Activated CD4-positive, alpha-beta memory T cell treated with anti-CD3 and anti-CD28 coated beads for 36 hours (primary cell): Measurements from ENCODE around the gene PHACTR2. TPM values are rescaled to one million over a fixed set of nuclear protein-coding genes. Genes with fewer than 3 reads are reported as not detected.
"Not testable (repeated sequence)": the region's sequence is repeated elsewhere in the genome, so short reads cannot be mapped to it uniquely, and the experiment has no call there.

ENCODE experiments used
- CTCF ChIA-PET: fragments of 350-600 bp; sonication (Branson Sonifier 250); formaldehyde crosslinking; loops from one replicate; lab custom pipeline; 2021; ENCODE audit warnings: antibody characterized with exemption, inconsistent platforms; lab: Charles Lee
- POLR2A ChIA-PET: fragments of 350-600 bp; sonication (Branson Sonifier 250); formaldehyde crosslinking; loops from one replicate; lab custom pipeline; 2021; ENCODE audit warnings: antibody characterized with exemption; lab: Charles Lee
- DNase-seq: peaks from one replicate; pipeline ENCODE4 v3.0.0-alpha.2; 2020
- H3K27ac Mint-ChIP-seq: one replicate; pipeline ENCODE4 v1.8.0; 2021; ENCODE audit warnings: mixed read lengths
- H3K27me3 Mint-ChIP-seq: one replicate; pipeline ENCODE4 v1.8.0; 2021; ENCODE audit warnings: mixed read lengths
- H3K36me3 Mint-ChIP-seq: one replicate; pipeline ENCODE4 v1.8.0; 2021; ENCODE audit warnings: mixed read lengths
- H3K4me1 Mint-ChIP-seq: one replicate; pipeline ENCODE4 v1.8.0; 2021; ENCODE audit warnings: low read depth, mixed read lengths
- H3K4me3 Mint-ChIP-seq: one replicate; pipeline ENCODE4 v1.8.0; 2021; ENCODE audit warnings: mild to moderate bottlenecking, mixed read lengths
- H3K9me3 Mint-ChIP-seq: one replicate; pipeline ENCODE4 v1.8.0; 2021; ENCODE audit warnings: mixed read lengths
- intact Hi-C: fragments of 100-400 bp; cut with micrococcal nuclease; formaldehyde crosslinking; loops from one replicate; pipeline ENCODE4 v1.15.1; 2023
- total RNA-seq, 2 experiments: library from RNA; stranded (reverse); gene quantifications; one replicate each; pipeline ENCODE4 v1.2.3, GENCODE V29; 2021

PHACTR2 gene
- total RNA-seq, 2 experiments from 2014 or later: 26.1 to 28.1 TPM

GRCh38 chr6:143652841-143653331 lies 24.9 kb upstream of the PHACTR2 start:
- H3K27ac Mint-ChIP-seq: no peak overlapping the region
- CTCF ChIA-PET: no interaction called here
- POLR2A ChIA-PET: no interaction called here

DNA sequence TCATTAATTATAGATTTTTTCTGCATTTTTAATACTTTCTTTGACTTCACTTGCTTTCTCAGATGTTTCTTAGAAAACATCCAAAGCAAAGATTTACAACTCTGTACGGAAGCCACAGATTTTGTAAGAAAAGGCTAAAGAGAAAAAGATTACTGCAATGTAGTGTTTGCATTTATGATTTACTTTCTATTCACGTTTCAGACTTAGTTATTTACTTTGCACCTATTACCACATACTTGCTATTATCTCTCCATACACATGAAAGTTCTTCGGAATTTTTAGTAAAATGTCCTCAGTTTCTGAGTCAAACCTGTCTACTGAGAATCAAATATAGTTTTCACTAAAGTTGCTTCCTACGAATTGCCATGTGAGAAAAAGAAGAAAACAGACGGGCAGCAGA lies 22.2 kb upstream of the PHACTR2 start:
- intact Hi-C loops: no loop called here
- peaks cover 41% of the 10 kb centered on the region for H3K9me3 Mint-ChIP-seq
- H3K27ac Mint-ChIP-seq: no peak overlapping the region
- DNase-seq: no peak
- ChIA-PET POLR2A (no interaction called here), CTCF (no interaction called here)
- no peaks in the 10 kb centered on the region for H3K4me1 Mint-ChIP-seq
- H3K27me3 Mint-ChIP-seq: no peaks in the 10 kb centered on the region
- H3K4me3 Mint-ChIP-seq: no peak overlapping the region
- peaks cover 36% of the 10 kb centered on the region for H3K36me3 Mint-ChIP-seq

More at GRCh38 chr6:143652841-143653331, 24.9 kb upstream of the PHACTR2 start:
- intact Hi-C loops: no loop called here
- Mint-ChIP-seq H3K4me3 (no peak overlapping the region), H3K27me3 (no peaks in the 10 kb centered on the region), H3K4me1 (peaks cover 1% of the 10 kb centered on the region), H3K36me3 (peaks cover 29% of the 10 kb centered on the region), H3K9me3 (peaks cover 34% of the 10 kb centered on the region)
- no peak for DNase-seq

DNA sequence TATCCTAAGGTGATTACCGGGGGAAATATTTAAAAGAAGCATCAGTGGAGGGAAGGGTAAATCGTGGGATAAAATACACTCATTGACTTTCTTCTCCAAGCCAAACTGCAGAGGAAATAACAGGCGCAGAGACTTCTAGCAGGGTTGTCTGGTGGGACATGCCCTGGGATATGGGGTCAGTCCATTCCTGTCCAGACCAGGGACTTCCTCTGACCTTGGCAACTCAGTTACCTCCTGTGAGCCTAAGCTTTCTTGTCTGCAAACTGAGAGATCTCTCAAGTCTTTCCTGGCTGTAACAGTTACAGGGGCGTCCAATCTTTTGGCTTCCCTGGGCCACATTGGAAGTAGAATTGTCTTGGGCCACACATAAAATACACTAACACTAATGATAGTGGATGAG lies 21.7 kb upstream of the PHACTR2 start:
- peaks cover 42% of the 10 kb centered on the region for H3K9me3 Mint-ChIP-seq
- H3K4me1 Mint-ChIP-seq: no peaks in the 10 kb centered on the region
- no peak for DNase-seq
- no peak overlapping the region for H3K4me3 Mint-ChIP-seq
- POLR2A ChIA-PET: no interaction called here
- intact Hi-C loops: no loop called here
- no peaks in the 10 kb centered on the region for H3K27me3 Mint-ChIP-seq
- CTCF ChIA-PET: no interaction called here
- peaks cover 36% of the 10 kb centered on the region for H3K36me3 Mint-ChIP-seq
- no peak overlapping the region for H3K27ac Mint-ChIP-seq

GRCh38 chr6:143657809-143658208 lies 20.0 kb upstream of the PHACTR2 start:
- H3K27ac Mint-ChIP-seq: no peak overlapping the region
- H3K9me3 Mint-ChIP-seq: peaks cover 47% of the 10 kb centered on the region
- peaks cover 38% of the 10 kb centered on the region for H3K36me3 Mint-ChIP-seq
- H3K4me3 Mint-ChIP-seq: no peak overlapping the region
- intact Hi-C loops: no loop called here
- DNase-seq: no peak
- no peaks in the 10 kb centered on the region for H3K4me1 Mint-ChIP-seq
- ChIA-PET POLR2A (no interaction called here), CTCF (interaction anchor here (0.7 kb wide), 1 partner anchor 22 kb away, joined by 4 read pairs; no protein-coding TSS in a partner anchor)
- no peaks in the 10 kb centered on the region for H3K27me3 Mint-ChIP-seq

- DNase-seq, CTCF ChIA-PET, H3K27me3 Mint-ChIP-seq, H3K4me3 Mint-ChIP-seq, intact Hi-C loops, POLR2A ChIA-PET, H3K4me1 Mint-ChIP-seq, H3K27ac Mint-ChIP-seq: not testable (repeated sequence)
- Mint-ChIP-seq H3K9me3 (peaks cover 57% of the 10 kb centered on the region), H3K36me3 (peaks cover 52% of the 10 kb centered on the region)
Observed at GRCh38 chr6:143660170-143660569, 17.6 kb upstream of the PHACTR2 start.

- CTCF ChIA-PET: interaction anchor here (1.6 kb wide), 1 partner anchor 89 kb away, joined by 4 read pairs; no protein-coding TSS in a partner anchor
- peaks cover 65% of the 10 kb centered on the region for H3K9me3 Mint-ChIP-seq
- no peak overlapping the region for H3K27ac Mint-ChIP-seq
- intact Hi-C loops: no loop called here
- no peak overlapping the region for H3K4me3 Mint-ChIP-seq
- DNase-seq: no peak
- POLR2A ChIA-PET: no interaction called here
- peaks cover 48% of the 10 kb centered on the region for H3K36me3 Mint-ChIP-seq
- H3K27me3 Mint-ChIP-seq: no peaks in the 10 kb centered on the region
- no peaks in the 10 kb centered on the region for H3K4me1 Mint-ChIP-seq
Observed at GRCh38 chr6:143664171-143664570, 13.6 kb upstream of the PHACTR2 start.

- Mint-ChIP-seq H3K36me3 (peaks cover 36% of the 10 kb centered on the region), H3K9me3 (peaks cover 52% of the 10 kb centered on the region)
- H3K4me3 Mint-ChIP-seq, H3K27me3 Mint-ChIP-seq, intact Hi-C loops, H3K4me1 Mint-ChIP-seq, CTCF ChIA-PET, H3K27ac Mint-ChIP-seq, POLR2A ChIA-PET, DNase-seq: not testable (repeated sequence)
Observed at GRCh38 chr6:143666007-143666406, 11.8 kb upstream of the PHACTR2 start.

DNA sequence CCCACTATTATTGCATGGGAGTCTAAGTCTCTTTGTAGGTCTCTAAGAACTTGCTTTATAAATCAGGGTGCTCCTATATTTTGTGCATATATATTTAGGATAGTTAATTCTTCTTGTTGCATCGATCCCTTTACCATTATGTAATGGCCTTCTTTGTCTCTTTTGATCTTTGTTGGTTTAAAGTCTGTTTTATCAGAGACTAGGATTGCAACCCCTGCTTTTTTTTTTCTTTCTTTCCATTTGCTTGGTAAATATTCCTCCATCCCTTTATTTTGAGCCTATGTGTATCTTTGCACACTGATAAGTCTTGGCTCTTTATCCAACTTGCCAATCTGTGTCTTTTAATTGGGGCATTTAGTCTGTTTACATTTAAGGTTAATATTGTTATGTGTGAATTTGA lies 8.3 kb upstream of the PHACTR2 start:
- H3K4me3 Mint-ChIP-seq, CTCF ChIA-PET, H3K27ac Mint-ChIP-seq, H3K4me1 Mint-ChIP-seq, H3K27me3 Mint-ChIP-seq, POLR2A ChIA-PET, intact Hi-C loops, DNase-seq: not testable (repeated sequence)
- H3K36me3 Mint-ChIP-seq: peaks cover 22% of the 10 kb centered on the region
- peaks cover 40% of the 10 kb centered on the region for H3K9me3 Mint-ChIP-seq

- Mint-ChIP-seq H3K4me1 (peaks cover 24% of the 10 kb centered on the region), H3K27ac (no peak overlapping the region), H3K9me3 (peaks cover 7% of the 10 kb centered on the region), H3K27me3 (no peaks in the 10 kb centered on the region), H3K36me3 (peaks cover 3% of the 10 kb centered on the region), H3K4me3 (no peak overlapping the region)
- DNase-seq: no peak
- intact Hi-C loops: no loop called here
- ChIA-PET POLR2A (no interaction called here), CTCF (no interaction called here)
Observed at GRCh38 chr6:143673669-143674068, 4.1 kb upstream of the PHACTR2 start.

DNA sequence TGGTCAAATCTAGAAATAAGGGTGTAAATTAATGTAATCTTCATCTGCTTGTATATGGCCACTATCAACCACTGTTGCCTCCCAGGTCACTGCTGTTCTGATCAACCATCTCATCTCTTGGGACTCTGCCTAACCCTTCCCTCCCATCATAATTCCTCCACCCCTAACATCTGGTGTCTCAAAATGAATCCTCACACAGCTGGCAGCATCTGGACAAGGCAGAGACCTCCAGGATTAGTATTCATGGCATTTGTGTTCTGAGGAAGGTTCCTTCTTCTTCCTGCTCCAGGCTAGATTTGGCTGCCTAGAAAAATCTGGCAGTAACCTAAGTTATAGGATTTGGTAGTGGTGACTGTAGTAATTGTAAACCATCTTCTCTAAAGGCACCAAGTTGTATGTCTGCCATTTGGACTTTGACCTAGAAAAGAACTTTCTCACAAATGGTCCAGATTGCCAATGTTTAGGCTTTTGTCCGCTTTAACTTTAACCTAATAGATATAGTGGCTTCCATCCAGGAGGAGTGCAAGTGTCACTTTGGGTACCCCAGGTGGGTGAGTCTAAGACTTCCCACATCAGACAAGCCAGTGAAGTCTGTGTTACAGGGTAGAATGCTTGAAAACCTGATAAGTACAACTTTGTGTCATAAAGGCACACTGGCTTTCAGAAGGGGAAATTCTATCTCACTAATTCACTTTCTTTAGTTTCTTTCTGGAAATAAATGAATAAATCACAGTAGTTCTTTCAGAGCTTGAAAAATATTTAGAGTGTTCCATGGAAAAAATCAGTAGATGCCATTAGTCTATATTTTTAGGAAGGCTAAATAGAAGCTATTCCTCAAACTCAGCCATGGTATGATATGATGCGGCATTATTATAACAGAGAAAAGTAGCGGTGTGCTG lies 3.0 kb upstream of the PHACTR2 start:
- Mint-ChIP-seq H3K4me1 (peaks cover 30% of the 10 kb centered on the region), H3K27ac (no peak overlapping the region), H3K9me3 (no peaks in the 10 kb centered on the region), H3K4me3 (no peak overlapping the region), H3K27me3 (no peaks in the 10 kb centered on the region), H3K36me3 (no peaks in the 10 kb centered on the region)
- POLR2A ChIA-PET: interaction anchor here (0.8 kb wide), 1 partner anchor 14 kb away, joined by 3 read pairs; no protein-coding TSS in a partner anchor
- no peak for DNase-seq
- CTCF ChIA-PET: no interaction called here
- intact Hi-C loops: loop anchor here (5.0 kb wide), 1 partner anchor 133 kb away; no protein-coding TSS in a partner anchor

DNA sequence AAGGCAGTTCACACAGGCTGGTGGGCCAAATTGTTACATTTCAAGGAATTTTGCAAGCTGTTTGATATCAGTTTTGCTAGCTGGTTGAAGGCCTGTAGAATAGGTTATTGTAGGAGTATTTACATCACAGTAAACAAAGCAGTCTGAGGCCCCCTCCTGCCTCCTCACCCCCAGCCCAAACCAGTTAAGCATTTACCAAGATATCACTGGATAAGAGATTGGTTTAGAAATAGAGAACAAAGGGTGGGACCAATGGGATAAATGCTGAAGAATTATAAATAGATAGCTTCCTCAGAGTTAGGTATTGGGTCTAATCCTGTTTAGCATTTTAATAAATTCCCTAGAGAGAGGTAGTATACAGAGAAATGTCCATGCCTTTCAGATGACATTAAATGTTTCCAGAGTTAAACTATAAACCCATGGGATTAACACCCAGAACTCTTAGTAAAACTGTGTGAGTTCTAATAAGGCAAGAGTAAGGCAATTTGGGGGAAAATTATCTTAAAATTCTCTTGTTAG lies 2.3 kb upstream of the PHACTR2 start:
- Mint-ChIP-seq H3K27ac (no peak overlapping the region), H3K4me1 (peaks cover 32% of the 10 kb centered on the region), H3K36me3 (no peaks in the 10 kb centered on the region), H3K9me3 (no peaks in the 10 kb centered on the region), H3K4me3 (no peak overlapping the region), H3K27me3 (no peaks in the 10 kb centered on the region)
- ChIA-PET POLR2A (interaction anchor here (0.8 kb wide), 1 partner anchor 14 kb away, joined by 3 read pairs; no protein-coding TSS in a partner anchor), CTCF (no interaction called here)
- no peak for DNase-seq
- intact Hi-C loops: loop anchor here (5.0 kb wide), 1 partner anchor 132 kb away; no protein-coding TSS in a partner anchor

DNA sequence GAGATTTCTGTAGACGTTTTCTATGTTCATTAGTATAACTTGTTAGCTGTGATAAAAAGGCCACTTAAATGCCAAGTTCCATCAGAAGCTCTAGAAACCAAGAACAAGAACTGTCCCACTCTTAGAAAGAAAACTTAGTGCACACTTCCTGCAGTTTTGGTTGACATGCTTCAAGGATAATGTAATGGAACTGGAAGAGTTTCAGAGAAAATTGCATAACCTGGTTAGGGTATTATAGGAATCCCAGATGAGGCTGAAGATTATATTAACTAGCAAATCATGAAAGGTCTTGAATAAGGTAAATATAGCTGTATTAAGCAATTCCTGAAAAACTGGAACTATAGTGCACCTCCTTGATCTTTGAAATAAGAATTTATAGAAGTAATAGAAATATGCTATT lies 1.8 kb upstream of the PHACTR2 start:
- intact Hi-C loops: loop anchor here (5.0 kb wide), 1 partner anchor 131 kb away; no protein-coding TSS in a partner anchor
- DNase-seq: no peak
- Mint-ChIP-seq H3K27ac (no peak overlapping the region), H3K27me3 (no peaks in the 10 kb centered on the region), H3K36me3 (peaks cover under 1% of the 10 kb centered on the region), H3K4me1 (peaks cover 36% of the 10 kb centered on the region), H3K9me3 (no peaks in the 10 kb centered on the region), H3K4me3 (no peak overlapping the region)
- CTCF ChIA-PET: no interaction called here
- POLR2A ChIA-PET: no interaction called here
